ENCODE results near the gene FMOD. TPM values are rescaled to one million over a fixed set of nuclear protein-coding genes. Genes with fewer than 3 reads are reported as not detected.

Gene FMOD
- total RNA-seq, 6 experiments from 2014 or later, result 2.7 to 9.0 (median 3.8) TPM

- no peak for TF ChIP-seq POLR2A (IDR thresholded peaks at IDR 0.05)
- no peak for TF ChIP-seq CTCF (IDR thresholded peaks at IDR 0.05)
- Histone ChIP-seq H3K4me3 (no peak overlapping the region), H3K27ac (peak overlapping the region in 2 of 3 donors; percentile 35 to 37)
Measured at GRCh38 chr1:203325026-203325417, 25.9 kb downstream of the FMOD start.

GRCh38 chr1:203324105-203325025, 26.6 kb downstream of the FMOD start:
- no peaks in the 10 kb centered on the region for H3K27me3 ChIP-seq
- no peak for TF ChIP-seq POLR2A (IDR thresholded peaks at IDR 0.05)
- TF ChIP-seq CTCF (IDR thresholded peaks at IDR 0.05), result no peak
- intact Hi-C loops (cut with DNase I), result no loop called here
- no peaks in the 10 kb centered on the region for H3K9me3 ChIP-seq
- 59% methylated on average over 11 of the region's 15 CpGs for WGBS (ENCODE audit: insufficient coverage, low coverage, low lambda C conversion rate, missing lambda C conversion rate)
- no peak for ATAC-seq
- peak overlapping the region in 2 of 3 donors; percentile 16 to 37 for H3K27ac ChIP-seq
- no peak for DNase-seq
- no peaks in the 10 kb centered on the region for H3K36me3 ChIP-seq
- H3K4me3 ChIP-seq, result no peak overlapping the region
- peaks cover 0 to 5% (median under 1%) of the 10 kb centered on the region in 4 donors for H3K4me1 ChIP-seq

More at GRCh38 chr1:203325026-203325417, 25.9 kb downstream of the FMOD start:
- WGBS (ENCODE audit: insufficient coverage, low coverage, low lambda C conversion rate, missing lambda C conversion rate), result 20% methylated on average over 1 of the region's 5 CpGs
- intact Hi-C loops (cut with DNase I), result no loop called here
- ATAC-seq (no peak), DNase-seq (no peak)
- peaks cover 0 to 5% (median under 1%) of the 10 kb centered on the region in 4 donors for H3K4me1 ChIP-seq
- H3K36me3 ChIP-seq, result no peaks in the 10 kb centered on the region
- H3K9me3 ChIP-seq, result no peaks in the 10 kb centered on the region
- H3K27me3 ChIP-seq, result no peaks in the 10 kb centered on the region

GRCh38 chr1:203323587-203323986, 27.3 kb downstream of the FMOD start:
- ATAC-seq (no peak), DNase-seq (no peak)
- H3K4me1 ChIP-seq, result peaks cover 0 to 5% (median under 1%) of the 10 kb centered on the region in 4 donors
- H3K36me3 ChIP-seq, result no peaks in the 10 kb centered on the region
- no peaks in the 10 kb centered on the region for H3K9me3 ChIP-seq
- WGBS (ENCODE audit: insufficient coverage, low coverage, low lambda C conversion rate, missing lambda C conversion rate), result 60% methylated on average over 2 of the region's 3 CpGs
- H3K27ac ChIP-seq, result no peak overlapping the region
- H3K4me3 ChIP-seq, result no peak overlapping the region
- no peaks in the 10 kb centered on the region for H3K27me3 ChIP-seq
- intact Hi-C loops (cut with DNase I), result no loop called here
- no peak for TF ChIP-seq POLR2A (IDR thresholded peaks at IDR 0.05)
- TF ChIP-seq CTCF (IDR thresholded peaks at IDR 0.05), result no peak

- no peak for DNase-seq
- intact Hi-C loops (cut with DNase I), result no loop called here
- H3K9me3 ChIP-seq, result no peaks in the 10 kb centered on the region
- no peak overlapping the region for H3K27ac ChIP-seq
- H3K27me3 ChIP-seq, result no peaks in the 10 kb centered on the region
- no peaks in the 10 kb centered on the region for H3K36me3 ChIP-seq
- ATAC-seq, result peak in 1 of 4 donors; percentile 8
- TF ChIP-seq CTCF (IDR thresholded peaks at IDR 0.05) (no peak), POLR2A (IDR thresholded peaks at IDR 0.05) (no peak)
- H3K4me3 ChIP-seq, result no peak overlapping the region
- H3K4me1 ChIP-seq, result peaks cover 0 to 5% (median under 1%) of the 10 kb centered on the region in 4 donors
Measured at GRCh38 chr1:203322500-203323179, 28.3 kb downstream of the FMOD start.

Data from right lobe of liver (tissue), 6 donors.